ENCODE data around the gene NAA25. TPM values are rescaled to one million over a fixed set of nuclear protein-coding genes. Genes with fewer than 3 reads are reported as not detected.

Gene NAA25
- total RNA-seq: 10 to 100 TPM; 15.5 to 24.0 TPM

GRCh38 chr12:112108202-112109079 lies at the start of gene NAA25:
Gene NAA25 (minus strand): TSS chr12:112108783. CDS start chr12:112108773, 10 bp downstream.
- Histone ChIP-seq H3K36me3 (no peaks in the 10 kb centered on the region), H3K27ac (peak within 1 kb of the TSS; percentile 93 to 96), H3K27me3 (replicated peaks; ENCODE audit: insufficient read depth) (no peaks in the 10 kb centered on the region), H3K4me1 (replicated peaks) (peaks cover 5% of the 10 kb centered on the region), H3K9me3 (no peaks in the 10 kb centered on the region), H3K4me3 (peak within 1 kb of the TSS; percentile 66 to 76)
- DNase-seq (ENCODE audit: low spot score): peak; percentile 81
- intact Hi-C loops (cut with DNase I): no loop called here
- TF ChIP-seq POLR2AphosphoS5 (IDR thresholded peaks at IDR 0.05): peak; percentile 85
- TF ChIP-seq POLR2A (IDR thresholded peaks at IDR 0.05): peak; percentile 55
- TF ChIP-seq CTCF (IDR thresholded peaks at IDR 0.05): peak in 1 of 4 experiments; percentile 7
- WGBS: under 1% methylated on average over 39 of the region's 74 CpGs

GRCh38 chr12:112153893-112154219 lies 45.3 kb upstream of the NAA25 start:
- intact Hi-C loops (cut with DNase I): no loop called here
- Histone ChIP-seq H3K4me3 (no peak overlapping the region), H3K27ac (no peak overlapping the region), H3K4me1 (replicated peaks) (no peaks in the 10 kb centered on the region), H3K9me3 (no peaks in the 10 kb centered on the region), H3K36me3 (peaks cover 9 to 19% of the 10 kb centered on the region in 2 donors), H3K27me3 (replicated peaks; ENCODE audit: insufficient read depth) (no peaks in the 10 kb centered on the region)
- TF ChIP-seq POLR2AphosphoS5 (IDR thresholded peaks at IDR 0.05): no peak
- no peak for TF ChIP-seq CTCF (IDR thresholded peaks at IDR 0.05)
- no peak for TF ChIP-seq POLR2A (IDR thresholded peaks at IDR 0.05)
- WGBS: 82% methylated on average over 8 of the region's 8 CpGs
- no peak for DNase-seq (ENCODE audit: low spot score)

GRCh38 chr12:112153181-112153892 lies 44.8 kb upstream of the NAA25 start:
- Histone ChIP-seq H3K27me3 (replicated peaks; ENCODE audit: insufficient read depth) (no peaks in the 10 kb centered on the region), H3K9me3 (no peaks in the 10 kb centered on the region), H3K27ac (no peak overlapping the region), H3K4me1 (replicated peaks) (no peaks in the 10 kb centered on the region), H3K36me3 (peaks cover 11 to 19% of the 10 kb centered on the region in 2 donors), H3K4me3 (no peak overlapping the region)
- intact Hi-C loops (cut with DNase I): no loop called here
- DNase-seq (ENCODE audit: low spot score): no peak
- 83% methylated on average over 11 of the region's 11 CpGs for WGBS
- TF ChIP-seq POLR2AphosphoS5 (IDR thresholded peaks at IDR 0.05) (no peak), CTCF (IDR thresholded peaks at IDR 0.05) (no peak), POLR2A (IDR thresholded peaks at IDR 0.05) (no peak)

- Histone ChIP-seq H3K9me3 (no peaks in the 10 kb centered on the region), H3K4me3 (no peak overlapping the region), H3K27ac (no peak overlapping the region), H3K27me3 (replicated peaks; ENCODE audit: insufficient read depth) (no peaks in the 10 kb centered on the region), H3K4me1 (replicated peaks) (no peaks in the 10 kb centered on the region), H3K36me3 (peaks cover 16 to 19% of the 10 kb centered on the region in 2 donors)
- intact Hi-C loops (cut with DNase I): no loop called here
- TF ChIP-seq CTCF (IDR thresholded peaks at IDR 0.05): no peak
- no peak for TF ChIP-seq POLR2A (IDR thresholded peaks at IDR 0.05)
- no peak for TF ChIP-seq POLR2AphosphoS5 (IDR thresholded peaks at IDR 0.05)
- no peak for DNase-seq (ENCODE audit: low spot score)
- 92% methylated on average over 11 of the region's 11 CpGs for WGBS
These were observed 43.4 kb upstream of the NAA25 start for GRCh38 chr12:112151766-112152541.

Data from prostate gland (tissue), 2 donors.